Left ventricle myocardium superior (tissue), 1 donor: ENCODE results near the gene C1GALT1. TPM values are rescaled to one million over a fixed set of nuclear protein-coding genes. Genes with fewer than 3 reads are reported as not detected.
"Not testable (repeated sequence)": the region's sequence is repeated elsewhere in the genome, so short reads cannot be mapped to it uniquely, and the experiment has no call there.

Experiments used
- ATAC-seq: fragments of 200-7000 bp; cut with Tn5 transposase; one replicate; pipeline ENCODE4 v1.9.1; 2020; ENCODE audit warnings: mild to moderate bottlenecking, moderate library complexity
- DNase-seq: peaks from one replicate; pipeline ENCODE4 v3.0.0-alpha.2; 2020
- intact Hi-C: fragments of 100-400 bp; cut with micrococcal nuclease; formaldehyde crosslinking; loops from one replicate; pipeline ENCODE4 v1.11.0; 2022
- total RNA-seq: library from RNA; stranded (reverse); fragmentation: NEBNext Ultra II Directional; extraction: Animal tissue kit (Norgen Biotek cat#: 25700); gene quantifications from one replicate; pipeline ENCODE4 v1.2.1, GENCODE V29; 2021
- donor health status: DM: no; HTN: yes; CAD: no; lungs with severe emphysema.

The C1GALT1 gene
- total RNA-seq, 1 donor from 2014 or later = 19.4 TPM

- DNase-seq = no peak
- no peak for ATAC-seq
- intact Hi-C loops = no loop called here
Observed at GRCh38 chr7:7191137-7191536, 8.8 kb downstream of the C1GALT1 start.

GRCh38 chr7:7192798-7193788 is 10.7 kb downstream of the C1GALT1 start:
- intact Hi-C loops, DNase-seq, ATAC-seq: not testable (repeated sequence)

- intact Hi-C loops, ATAC-seq, DNase-seq: not testable (repeated sequence)
Observed at GRCh38 chr7:7199592-7199991, 17.2 kb downstream of the C1GALT1 start.

GRCh38 chr7:7200255-7200654 is 17.9 kb downstream of the C1GALT1 start:
- intact Hi-C loops, ATAC-seq, DNase-seq: not testable (repeated sequence)

GRCh38 chr7:7201578-7202374 is 19.4 kb downstream of the C1GALT1 start:
- DNase-seq (no peak), ATAC-seq (peak; percentile 25)
- intact Hi-C loops = no loop called here

GRCh38 chr7:7202375-7202720 is 20.0 kb downstream of the C1GALT1 start:
- ATAC-seq (no peak), DNase-seq (no peak)
- intact Hi-C loops = no loop called here

GRCh38 chr7:7203813-7204575 is 21.6 kb downstream of the C1GALT1 start:
- intact Hi-C loops = no loop called here
- no peak for ATAC-seq
- DNase-seq = no peak

GRCh38 chr7:7207876-7208275 is 25.5 kb downstream of the C1GALT1 start:
- intact Hi-C loops = no loop called here
- DNase-seq = no peak
- no peak for ATAC-seq

- DNase-seq = no peak
- intact Hi-C loops = no loop called here
- ATAC-seq = no peak
Observed at GRCh38 chr7:7208520-7208919, 26.2 kb downstream of the C1GALT1 start.

GRCh38 chr7:7209412-7210050 is 27.2 kb downstream of the C1GALT1 start:
- DNase-seq (no peak), ATAC-seq (no peak)
- intact Hi-C loops = no loop called here

GRCh38 chr7:7210475-7211237 is 28.3 kb downstream of the C1GALT1 start:
- no peak for ATAC-seq
- no peak for DNase-seq
- intact Hi-C loops = no loop called here

- ATAC-seq (peak; percentile 61), DNase-seq (no peak)
- intact Hi-C loops = no loop called here
Observed at GRCh38 chr7:7212612-7213011, 30.3 kb downstream of the C1GALT1 start.

- no peak for DNase-seq
- no peak for ATAC-seq
- intact Hi-C loops = no loop called here
Observed at GRCh38 chr7:7214398-7215347, 32.3 kb downstream of the C1GALT1 start.

GRCh38 chr7:7216279-7216678 is 33.9 kb downstream of the C1GALT1 start:
- ATAC-seq (no peak), DNase-seq (no peak)
- intact Hi-C loops = no loop called here

GRCh38 chr7:7219216-7219615 is 36.9 kb downstream of the C1GALT1 start:
- no peak for ATAC-seq
- no peak for DNase-seq
- intact Hi-C loops = no loop called here

GRCh38 chr7:7220821-7221220 is 38.5 kb downstream of the C1GALT1 start:
- no peak for DNase-seq
- no peak for ATAC-seq
- intact Hi-C loops = no loop called here

GRCh38 chr7:7221599-7222038 is 39.3 kb downstream of the C1GALT1 start:
- no peak for DNase-seq
- intact Hi-C loops = no loop called here
- peak; percentile 61 for ATAC-seq
